ENCODE measurements around the gene HDHD5.

The HDHD5 gene

GRCh38 chr22:17119481-17120202 lies 39.4 kb downstream of the HDHD5 start:
- no peak for DNase-seq

GRCh38 chr22:17118342-17118741 lies 40.7 kb downstream of the HDHD5 start:
- no peak for DNase-seq

- no peak for DNase-seq
Measured at GRCh38 chr22:17117890-17118289, 41.2 kb downstream of the HDHD5 start.

- DNase-seq, result no peak
Measured at GRCh38 chr22:17117400-17117799, 41.7 kb downstream of the HDHD5 start.

- DNase-seq, result no peak
Measured at GRCh38 chr22:17116572-17117330, 42.3 kb downstream of the HDHD5 start.

- DNase-seq, result no peak
Measured at GRCh38 chr22:17115945-17116565, 43.0 kb downstream of the HDHD5 start.

- DNase-seq, result no peak
Measured at GRCh38 chr22:17115236-17115635, 43.8 kb downstream of the HDHD5 start.

- no peak for DNase-seq
Measured at GRCh38 chr22:17114898-17115235, 44.2 kb downstream of the HDHD5 start.

GRCh38 chr22:17114173-17114897 lies 44.7 kb downstream of the HDHD5 start:
- no peak for DNase-seq

- DNase-seq, result no peak
Measured at GRCh38 chr22:17113600-17113999, 45.5 kb downstream of the HDHD5 start.

GRCh38 chr22:17112491-17113042 lies 46.5 kb downstream of the HDHD5 start:
- no peak for DNase-seq

- no peak for DNase-seq
Measured at GRCh38 chr22:17110791-17111550, 48.1 kb downstream of the HDHD5 start.

- DNase-seq, result no peak
Measured at GRCh38 chr22:17109976-17110375, 49.1 kb downstream of the HDHD5 start.

GRCh38 chr22:17109113-17109865 lies 49.8 kb downstream of the HDHD5 start:
- DNase-seq, result no peak

GRCh38 chr22:17108256-17109112 lies 50.6 kb downstream of the HDHD5 start:
- DNase-seq, result no peak

- DNase-seq, result no peak
Measured at GRCh38 chr22:17107547-17107810, 51.6 kb downstream of the HDHD5 start.

GRCh38 chr22:17106785-17107546 lies 52.1 kb downstream of the HDHD5 start:
- DNase-seq, result no peak

GRCh38 chr22:17106161-17106784 lies 52.8 kb downstream of the HDHD5 start:
- DNase-seq, result no peak
